LHCN-M2 (cell line): ENCODE results near the gene PLEKHG5. TPM values are rescaled to one million over a fixed set of nuclear protein-coding genes. Genes with fewer than 3 reads are reported as not detected.

Experiments
- DNase-seq: peaks from one replicate; pipeline ENCODE4 v3.0.0-alpha.2; 2012; ENCODE audit warnings: low read depth
- total RNA-seq: library from RNA; depleted of rRNA; stranded (reverse); fragments of >200 nt; gene quantifications from 2 replicates; pipeline ENCODE4 v1.2.3, GENCODE V29; 2014; rRNA removed

Gene PLEKHG5
- total RNA-seq, 1 experiment from 2014 or later: 1.8 TPM

DNA sequence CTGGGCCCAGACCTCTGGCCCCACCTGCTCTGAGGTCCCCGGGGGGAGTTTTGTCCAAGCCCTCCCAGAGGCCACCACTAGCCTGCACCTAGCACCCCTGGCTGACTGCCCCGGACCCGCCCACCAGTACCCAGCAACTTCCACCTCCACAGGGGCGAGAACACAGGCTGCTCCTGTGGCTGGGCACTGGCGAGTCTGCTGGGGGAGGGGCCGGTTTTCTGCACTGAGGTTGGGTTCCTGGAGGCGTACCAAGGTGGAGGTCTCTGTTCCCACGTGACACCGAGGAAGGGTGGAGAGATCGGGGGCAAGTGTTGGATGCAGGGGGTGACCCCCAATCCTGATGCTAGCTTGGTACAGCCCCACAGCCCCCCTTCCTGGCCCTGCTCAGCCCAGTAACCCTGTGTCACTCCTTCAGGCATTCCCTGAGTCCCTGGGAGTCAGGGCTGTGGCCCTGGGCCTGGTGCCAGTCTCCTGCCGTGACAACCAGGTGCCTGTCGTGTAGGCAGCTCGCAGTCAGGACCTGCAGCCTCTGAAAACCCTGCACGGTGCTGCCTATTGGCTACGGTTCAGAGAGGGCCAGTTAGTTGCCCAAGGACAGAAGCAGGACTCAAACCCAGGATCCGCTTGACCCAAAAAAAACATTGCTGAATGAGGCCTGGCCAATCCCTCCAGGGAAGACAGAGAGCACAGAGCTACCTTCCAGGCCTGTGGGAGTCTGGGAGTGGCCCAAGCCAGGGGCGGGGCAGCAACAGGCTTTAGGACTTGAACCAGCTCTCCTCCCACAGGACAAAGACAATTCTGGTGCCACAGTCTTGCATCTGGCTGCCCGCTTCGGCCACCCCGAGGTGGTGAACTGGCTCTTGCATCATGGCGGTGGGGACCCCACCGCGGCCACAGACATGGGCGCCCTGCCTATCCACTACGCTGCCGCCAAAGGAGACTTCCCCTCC, 63.8 kb downstream of the PLEKHG5 start:
- no peak for DNase-seq

DNA sequence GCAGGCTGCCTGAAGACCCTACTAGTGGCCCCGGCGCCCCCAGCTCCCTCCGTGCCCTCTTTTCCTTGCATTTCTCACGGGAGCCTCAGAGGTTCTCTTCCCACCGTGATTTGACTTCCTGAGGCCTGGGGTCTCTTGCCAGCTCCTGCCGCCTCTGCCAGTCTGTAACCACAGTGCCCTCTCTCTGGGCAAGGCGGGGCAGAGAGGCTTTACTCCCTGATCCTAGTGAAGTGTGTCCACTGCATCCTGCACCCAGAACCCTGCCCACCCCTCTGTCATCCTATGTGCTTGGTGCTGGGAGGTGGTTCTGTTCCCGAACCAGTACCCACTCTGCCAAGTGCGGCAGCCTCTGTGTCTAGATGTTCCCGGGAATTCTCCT, 64.5 kb downstream of the PLEKHG5 start:
- no peak for DNase-seq

- DNase-seq: no peak
These were observed 65.0 kb downstream of the PLEKHG5 start for GRCh38 chr1:6426277-6426971.

DNA sequence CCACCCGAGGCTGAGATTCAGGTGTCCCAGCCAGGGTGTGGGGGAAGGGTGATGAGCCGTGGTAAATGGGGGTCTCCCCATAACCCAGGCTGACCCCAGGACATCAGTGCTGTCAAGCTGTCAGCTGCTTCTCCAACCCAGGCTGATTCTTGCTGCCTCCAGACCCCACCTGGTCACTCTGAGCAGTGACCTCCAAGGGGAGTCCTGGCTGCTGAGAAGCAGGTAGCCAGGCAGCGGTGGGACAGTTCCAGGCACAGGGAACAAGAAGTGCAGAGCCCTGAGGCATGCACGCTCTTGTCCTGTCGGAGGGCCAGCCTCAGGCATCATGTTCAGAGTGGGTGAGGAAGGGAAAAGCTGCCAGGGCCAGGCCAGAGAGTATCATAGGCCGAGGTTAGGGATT, 65.8 kb downstream of the PLEKHG5 start:
- DNase-seq: no peak

DNA sequence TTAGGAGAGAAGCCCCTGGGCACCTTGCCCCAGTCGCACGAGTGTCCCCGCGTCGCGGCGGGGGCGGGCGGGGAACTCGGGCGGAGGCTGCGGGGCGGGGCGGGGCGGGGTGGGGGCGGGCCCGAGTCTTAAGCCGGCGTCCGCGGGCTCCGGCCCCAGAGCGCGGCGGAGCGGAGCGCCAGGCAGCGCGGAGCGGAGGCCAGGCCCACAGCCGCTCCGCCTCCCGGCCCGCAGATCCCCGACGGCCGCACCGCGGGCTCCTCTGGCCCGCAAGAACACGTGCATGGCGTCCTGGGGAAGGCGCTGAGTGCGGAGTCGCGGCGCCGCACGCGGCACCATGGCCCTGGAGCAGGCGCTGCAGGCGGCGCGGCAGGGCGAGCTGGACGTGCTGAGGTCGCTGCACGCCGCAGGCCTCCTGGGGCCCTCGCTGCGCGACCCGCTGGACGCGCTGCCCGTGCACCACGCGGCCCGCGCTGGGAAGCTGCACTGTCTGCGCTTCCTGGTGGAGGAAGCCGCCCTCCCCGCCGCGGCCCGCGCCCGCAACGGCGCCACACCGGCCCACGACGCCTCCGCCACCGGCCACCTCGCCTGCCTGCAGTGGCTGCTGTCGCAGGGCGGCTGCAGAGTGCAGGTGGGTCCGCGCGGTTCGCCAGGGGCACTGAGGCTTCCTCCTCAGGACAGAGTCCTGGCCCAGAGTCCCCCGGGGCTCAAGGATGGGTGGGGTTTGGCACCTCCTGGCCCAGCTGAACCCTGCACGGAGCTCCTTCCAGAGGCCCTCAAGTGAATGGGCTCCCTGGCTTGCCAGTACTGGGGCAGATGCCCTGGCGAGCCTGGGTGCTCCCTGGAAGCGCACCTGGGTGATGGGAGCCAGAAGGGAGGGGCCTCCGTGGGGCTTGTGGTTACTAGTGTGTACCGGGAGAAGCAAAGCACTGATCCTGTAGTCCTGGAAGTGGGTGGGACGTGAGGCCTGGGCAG, 66.6 kb downstream of the PLEKHG5 start, which contains the start of gene ESPN:
Gene ESPN (plus strand): TSS at position 158 of the 975 bp plus-strand sequence. CDS start 180 bp downstream, at position 338.
- no peak for DNase-seq

- no peak for DNase-seq
These were observed 67.4 kb downstream of the PLEKHG5 start for GRCh38 chr1:6424000-6424565.

DNA sequence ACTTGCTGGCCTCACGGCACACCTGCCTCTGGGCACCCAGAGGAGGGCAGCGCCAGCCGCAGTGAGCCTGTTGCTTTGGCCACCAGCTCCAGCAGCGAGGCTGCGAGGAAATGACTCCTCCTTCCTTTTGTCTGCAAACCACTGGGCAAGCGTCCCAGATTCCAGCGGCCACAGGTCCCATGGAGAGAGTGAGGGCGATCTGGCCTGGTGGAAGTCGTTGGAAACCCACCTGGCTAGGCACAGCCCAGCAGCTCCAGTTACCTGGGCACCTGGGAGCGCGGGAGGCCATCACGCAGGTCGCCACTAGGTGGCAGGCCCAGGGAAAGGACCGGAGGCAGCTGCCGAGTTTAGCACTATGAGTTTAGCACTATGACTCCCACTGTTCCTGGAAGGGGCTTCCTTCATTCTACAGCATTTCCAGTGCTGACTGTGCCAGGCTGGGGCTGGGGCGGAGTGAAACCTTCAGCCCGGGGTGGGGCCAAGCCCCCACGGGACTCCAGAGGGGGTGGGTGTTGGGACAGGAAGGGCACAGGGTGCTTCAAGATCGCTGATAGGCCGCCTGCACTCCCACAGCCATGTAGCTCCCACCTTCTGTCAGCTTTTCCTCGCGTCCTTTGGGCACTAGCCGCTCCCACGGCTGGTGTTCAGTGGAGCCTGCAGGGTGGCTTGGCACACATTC, 68.0 kb downstream of the PLEKHG5 start:
- DNase-seq: no peak

DNA sequence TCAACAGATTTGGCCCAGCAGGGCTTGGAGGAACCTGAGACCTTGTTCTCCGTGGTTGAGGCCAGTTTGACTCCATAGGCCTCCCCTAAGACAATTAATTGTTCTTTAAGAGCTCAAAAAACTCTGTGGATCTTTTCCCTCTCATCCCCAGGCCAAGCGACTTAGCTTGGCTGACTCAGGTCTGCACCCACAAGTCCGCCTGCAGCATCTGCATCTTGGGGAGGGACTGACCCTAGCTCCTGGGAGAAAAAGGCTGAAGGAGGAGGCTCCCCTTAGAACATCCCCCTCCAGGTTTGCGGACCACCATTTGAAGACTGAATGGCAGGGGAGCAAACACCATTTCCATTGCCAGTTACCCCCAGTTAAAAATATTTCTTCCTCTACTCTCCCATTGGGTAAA, 70.2 kb downstream of the PLEKHG5 start:
- DNase-seq: no peak

DNA sequence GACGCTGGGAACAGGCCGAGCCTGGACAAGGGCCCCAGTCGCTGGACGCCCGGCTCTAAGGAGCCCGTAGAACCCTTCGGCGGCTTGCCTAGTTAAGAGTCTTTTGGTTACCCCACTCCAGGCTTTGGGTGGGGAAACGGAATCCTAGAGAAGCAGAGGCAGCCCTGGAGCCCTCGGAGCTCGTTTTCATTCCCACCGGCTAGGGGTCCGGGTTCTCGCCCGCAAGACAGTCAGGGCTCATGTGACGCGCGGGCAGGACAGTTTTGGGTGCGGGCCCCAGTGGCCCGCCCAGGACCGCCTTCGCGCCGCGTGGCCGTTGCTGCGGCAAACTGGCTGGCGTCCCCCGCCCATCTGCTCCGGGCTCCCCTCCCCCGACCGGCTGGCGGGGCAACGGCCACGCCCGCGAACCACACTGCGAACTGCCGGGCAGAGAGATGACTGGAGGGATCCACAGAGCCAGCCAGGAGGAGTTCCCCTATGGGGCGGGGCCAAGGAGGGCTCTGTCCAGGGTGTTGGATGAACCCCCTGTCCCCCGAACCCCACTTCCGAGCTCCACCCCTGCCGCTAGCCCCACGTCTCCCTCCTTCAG, 70.9 kb downstream of the PLEKHG5 start:
- no peak for DNase-seq

GRCh38 chr1:6419804-6420453, 71.5 kb downstream of the PLEKHG5 start, which contains the start of gene HES2:
Gene HES2 (minus strand): TSS chr1:6419919. CDS start chr1:6419820, 99 bp downstream.
- no peak for DNase-seq

GRCh38 chr1:6419397-6419803, 72.1 kb downstream of the PLEKHG5 start:
- no peak for DNase-seq

GRCh38 chr1:6418668-6419396, 72.6 kb downstream of the PLEKHG5 start:
- no peak for DNase-seq

DNA sequence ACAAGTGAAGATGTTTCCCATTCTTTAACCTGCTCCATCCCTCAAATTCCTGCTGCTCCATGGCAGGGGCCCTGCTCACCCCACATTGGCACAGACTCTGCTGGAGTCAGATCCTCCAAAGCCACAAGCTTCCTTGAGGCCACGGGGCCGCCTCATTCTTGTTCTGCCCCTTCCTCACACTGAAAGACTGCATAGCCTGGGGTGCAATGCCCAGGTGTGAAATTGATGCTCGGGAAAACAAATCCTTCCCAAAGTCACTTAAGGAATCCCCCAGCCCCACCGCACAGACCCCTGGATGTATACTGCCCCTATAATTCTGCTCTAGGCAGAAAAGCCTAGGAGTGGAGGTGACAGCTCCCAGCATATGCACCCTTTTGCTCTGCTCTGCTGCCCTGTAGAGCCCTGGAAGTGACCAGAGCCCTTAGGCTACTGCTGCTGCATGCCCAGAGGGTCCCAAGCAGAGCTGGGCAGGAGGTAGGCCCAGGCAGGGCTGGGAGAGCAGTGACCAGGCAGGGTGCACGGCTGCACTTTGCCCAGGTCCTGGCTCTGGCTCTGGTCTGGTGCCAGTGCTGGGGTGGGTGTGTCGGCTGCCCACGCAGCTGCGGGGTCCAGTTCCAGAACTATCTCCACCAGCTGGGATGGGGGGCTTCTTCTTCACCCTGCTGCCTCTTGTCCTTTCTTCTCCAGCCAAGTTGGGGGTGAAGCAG, 73.4 kb downstream of the PLEKHG5 start:
- DNase-seq: no peak

Other genes starting within 250 kb of the PLEKHG5 start
- gene HES3, start 247.5 kb downstream of the PLEKHG5 start, total RNA-seq: not detected in 2 replicates
- gene GPR153, start 230.6 kb downstream of the PLEKHG5 start, total RNA-seq: 38.2 and 43.0 TPM in 2 replicates
- 41.3 and 42.7 TPM in 2 replicates for gene ACOT7, start 97.9 kb downstream of the PLEKHG5 start, total RNA-seq
- gene HES2, start 71.7 kb downstream of the PLEKHG5 start, total RNA-seq: 0.06 TPM in 1 of 2 replicates, not detected in the other
- gene ESPN, start 66.9 kb downstream of the PLEKHG5 start, total RNA-seq: not detected in 2 replicates
- gene TNFRSF25, start 25.5 kb downstream of the PLEKHG5 start, total RNA-seq: 0.58 and 0.98 TPM in 2 replicates
- 21.7 and 26.9 TPM in 2 replicates for gene NOL9, start 62.8 kb upstream of the PLEKHG5 start, total RNA-seq
- 1.2 and 2.5 TPM in 2 replicates for gene TAS1R1, start 63.6 kb upstream of the PLEKHG5 start, total RNA-seq
- 14.2 and 14.9 TPM in 2 replicates for gene ZBTB48, start 88.3 kb upstream of the PLEKHG5 start, total RNA-seq
- 46.8 and 51.2 TPM in 2 replicates for gene KLHL21, start 111.2 kb upstream of the PLEKHG5 start, total RNA-seq
- 11.5 and 11.7 TPM in 2 replicates for gene PHF13, start 122.1 kb upstream of the PLEKHG5 start, total RNA-seq
- 23.3 and 25.0 TPM in 2 replicates for gene THAP3, start 133.2 kb upstream of the PLEKHG5 start, total RNA-seq
- 35.8 and 41.5 TPM in 2 replicates for gene DNAJC11, start 210.1 kb upstream of the PLEKHG5 start, total RNA-seq